HEK293 (cell line): ENCODE measurements around the gene RASA3.
"Not testable (repeated sequence)": the region's sequence is repeated elsewhere in the genome, so short reads cannot be mapped to it uniquely, and the experiment has no call there.

Experiments
- CTCF ChIA-PET: fragments of 350-600 bp; formaldehyde crosslinking; extraction: SDS; loops from one replicate; lab custom pipeline; 2021; ENCODE audit warnings: antibody characterized with exemption; lab: Yijun Ruan, JAX
- POLR2A ChIA-PET: fragments of 300-600 bp; formaldehyde crosslinking; extraction: SDS; loops from one replicate; lab custom pipeline; 2020; ENCODE audit warnings: antibody characterized with exemption, inconsistent platforms; lab: Yijun Ruan, JAX
- H3K27ac ChIP-seq: fragments of 200-500 bp; sonication (Bioruptor generic); 2 replicates; pipeline ENCODE4 v1.5.1; 2014; ENCODE audit warnings: low read depth, low read length, control low read depth, inconsistent platforms; ENCODE audit errors: extremely low read depth
- H3K36me3 ChIP-seq, 2 experiments: fragments of 200-500 bp in 1 of 2; sonication (Bioruptor generic) in 1 of 2; 1 replicate in 1 of 2; 2 replicates in 1 of 2; pipeline ENCODE4 v1.5.1; 2014 to 2017; ENCODE audit warnings: inconsistent platforms in 2 of 2, low read length in 2 of 2; ENCODE audit not compliant: control insufficient read depth in 2 of 2, insufficient read depth in 1 of 2
- H3K4me1 ChIP-seq: fragments of 200-500 bp; sonication (Bioruptor generic); 2 replicates; pipeline ENCODE4 v1.5.1; 2014; ENCODE audit warnings: mild to moderate bottlenecking, low read length, inconsistent platforms; ENCODE audit not compliant: control insufficient read depth, insufficient read depth
- H3K4me3 ChIP-seq: 2 replicates; pipeline ENCODE4 v1.5.1; 2011; ENCODE audit warnings: low read depth, mild to moderate bottlenecking, control low read depth, low read length, moderate library complexity
- H3K9me3 ChIP-seq: fragments of 200-500 bp; sonication (Bioruptor generic); 2 replicates; pipeline ENCODE4 v1.5.1; 2014; ENCODE audit warnings: low read depth, low read length, inconsistent platforms; ENCODE audit not compliant: control insufficient read depth, insufficient read depth
- EGR2 ChIP-seq: fragments of 450-650 bp; formaldehyde crosslinking; IDR thresholded peaks from 2 replicates; pipeline ENCODE4 v1.5.1; 2016; ENCODE audit warnings: low read depth, missing biosample characterization, missing genetic modification characterization
- SCRT2 ChIP-seq: fragments of 450-650 bp; formaldehyde crosslinking; IDR thresholded peaks from 2 replicates; pipeline ENCODE4 v1.5.1; 2016; ENCODE audit warnings: missing biosample characterization, missing genetic modification characterization
- YY1 ChIP-seq: fragments of 450-650 bp; formaldehyde crosslinking; IDR thresholded peaks from 2 replicates; pipeline ENCODE4 v1.5.1; 2018; ENCODE audit warnings: missing biosample characterization, missing genetic modification characterization
- ZFHX2 ChIP-seq: fragments of 450-650 bp; formaldehyde crosslinking; conservative IDR thresholded peaks from 2 replicates; pipeline ENCODE4 v1.5.1; 2016; ENCODE audit warnings: missing biosample characterization, missing genetic modification characterization
- ZFP37 ChIP-seq: fragments of 450-650 bp; formaldehyde crosslinking; IDR thresholded peaks from 2 replicates; pipeline ENCODE4 v1.5.1; 2016; ENCODE audit warnings: missing biosample characterization, missing genetic modification characterization
- ZIC2 ChIP-seq: fragments of 450-650 bp; formaldehyde crosslinking; IDR thresholded peaks from 2 replicates; pipeline ENCODE4 v1.5.1; 2016; ENCODE audit warnings: missing biosample characterization, missing genetic modification characterization
- ZNF157 ChIP-seq: fragments of 450-650 bp; formaldehyde crosslinking; IDR thresholded peaks from 2 replicates; pipeline ENCODE4 v1.5.1; 2016; ENCODE audit warnings: missing biosample characterization, missing genetic modification characterization
- ZNF37A ChIP-seq: fragments of 450-650 bp; IDR thresholded peaks from 2 replicates; pipeline ENCODE4 v1.5.1; 2018; ENCODE audit warnings: missing biosample characterization, missing genetic modification characterization
- ZNF501 ChIP-seq: fragments of 450-650 bp; formaldehyde crosslinking; IDR thresholded peaks from 2 replicates; pipeline ENCODE4 v1.5.1; 2016; ENCODE audit warnings: missing biosample characterization, missing genetic modification characterization
- ZNF548 ChIP-seq: fragments of 450-650 bp; formaldehyde crosslinking; IDR thresholded peaks from 2 replicates; pipeline ENCODE4 v1.5.1; 2016; ENCODE audit warnings: missing biosample characterization, missing genetic modification characterization
- ZNF621 ChIP-seq: fragments of 450-650 bp; formaldehyde crosslinking; IDR thresholded peaks from 2 replicates; pipeline ENCODE4 v1.5.1; 2017; ENCODE audit warnings: missing biosample characterization, missing genetic modification characterization
- ZNF704 ChIP-seq: fragments of 450-650 bp; formaldehyde crosslinking; IDR thresholded peaks from 2 replicates; pipeline ENCODE4 v1.5.1; 2016; ENCODE audit warnings: missing biosample characterization, missing genetic modification characterization
- ZNF837 ChIP-seq: fragments of 450-650 bp; formaldehyde crosslinking; IDR thresholded peaks from 2 replicates; pipeline ENCODE4 v1.5.1; 2016; ENCODE audit warnings: missing biosample characterization, missing genetic modification characterization
- ZSCAN5A ChIP-seq: fragments of 450-650 bp; formaldehyde crosslinking; IDR thresholded peaks from 2 replicates; pipeline ENCODE4 v1.5.1; 2016; ENCODE audit warnings: missing biosample characterization, missing genetic modification characterization

Gene RASA3

GRCh38 chr13:114114666-114115065 is 17.8 kb downstream of the RASA3 start:
- H3K4me1 ChIP-seq, H3K9me3 ChIP-seq, H3K36me3 ChIP-seq, POLR2A ChIA-PET, H3K4me3 ChIP-seq, CTCF ChIA-PET, H3K27ac ChIP-seq: not testable (repeated sequence)
- TF ChIP-seq ZFHX2 (tag by site-specific recombination) (0 out of 2 replicates have a peak, but pooled peaks have one; percentile 6), EGR2 (tag by site-specific recombination) (0 out of 2 replicates have a peak, but pooled peaks have one; percentile 21)

- no peak overlapping the region for H3K4me3 ChIP-seq
- TF ChIP-seq ZNF157 (no peak), ZNF548 (tag by site-specific recombination) (no peak), YY1 (tag by site-specific recombination) (no peak), EGR2 (tag by site-specific recombination) (no peak), ZNF621 (tag by site-specific recombination) (no peak), ZNF501 (no peak), ZSCAN5A (tag by site-specific recombination) (no peak), ZNF837 (tag by site-specific recombination) (no peak), ZFP37 (no peak), ZIC2 (tag by site-specific recombination) (no peak)
- H3K27ac ChIP-seq: no peak overlapping the region
- CTCF ChIA-PET: no interaction called here
- POLR2A ChIA-PET: no interaction called here
- H3K9me3 ChIP-seq: no peaks in the 10 kb centered on the region
- H3K4me1 ChIP-seq: no peaks in the 10 kb centered on the region
- H3K36me3 ChIP-seq: no peaks in the 10 kb centered on the region
Observed at GRCh38 chr13:114114006-114114640, 18.3 kb downstream of the RASA3 start.

- H3K27ac ChIP-seq, H3K4me3 ChIP-seq, POLR2A ChIA-PET, H3K9me3 ChIP-seq, CTCF ChIA-PET, H3K36me3 ChIP-seq, H3K4me1 ChIP-seq: not testable (repeated sequence)
Observed at GRCh38 chr13:114113395-114113794, 19.0 kb downstream of the RASA3 start.

GRCh38 chr13:114112826-114113322 is 19.5 kb downstream of the RASA3 start:
- Histone ChIP-seq H3K9me3 (no peaks in the 10 kb centered on the region), H3K4me3 (no peak overlapping the region), H3K27ac (no peak overlapping the region), H3K4me1 (no peaks in the 10 kb centered on the region), H3K36me3 (no peaks in the 10 kb centered on the region)
- POLR2A ChIA-PET: no interaction called here
- no peak for TF ChIP-seq ZNF37A (tag by site-specific recombination)
- TF ChIP-seq SCRT2: peak; percentile 57
- TF ChIP-seq ZIC2 (tag by site-specific recombination): peak; percentile 6; the same call in 1 of the 2 replicates
- CTCF ChIA-PET: no interaction called here

GRCh38 chr13:114112231-114112825 is 20.1 kb downstream of the RASA3 start:
- peak; percentile 11; the same call in 1 of the 2 replicates for TF ChIP-seq ZIC2 (tag by site-specific recombination)
- TF ChIP-seq ZNF704 (tag by site-specific recombination): no peak
- H3K36me3 ChIP-seq: no peaks in the 10 kb centered on the region
- no peaks in the 10 kb centered on the region for H3K4me1 ChIP-seq
- no peak overlapping the region for H3K27ac ChIP-seq
- ChIA-PET CTCF (interaction anchor here (0.5 kb wide), 1 partner anchor 48 kb away, joined by 3 read pairs; no protein-coding TSS in a partner anchor), POLR2A (interaction anchor here (1.2 kb wide), 1 partner anchor 14 kb away, joined by 5 read pairs; no protein-coding TSS in a partner anchor)
- H3K9me3 ChIP-seq: no peaks in the 10 kb centered on the region
- H3K4me3 ChIP-seq: no peak overlapping the region
